GM19328 (cell line): ENCODE data around the gene PLEKHG4.

Experiments
- ATAC-seq: cut with Tn5 transposase; IDR thresholded peaks from one replicate; pipeline ENCODE4 v1.9.1; 2021; ENCODE audit warnings: mild to moderate bottlenecking, moderate library complexity; ENCODE audit not compliant: unreplicated experiment

The PLEKHG4 gene

GRCh38 chr16:67326115-67326471 is 46.8 kb downstream of the PLEKHG4 start:
- no peak for ATAC-seq

- ATAC-seq = no peak
These were observed 47.4 kb downstream of the PLEKHG4 start, which contains the start of the genes KCTD19 and LRRC36 for GRCh38 chr16:67326472-67327309. KCTD19 (minus strand) TSS chr16:67326741; CDS start chr16:67326707, 34 bp downstream. LRRC36 (plus strand) TSS chr16:67326815; CDS start chr16:67326863, 48 bp downstream.

- no peak for ATAC-seq
These were observed 48.4 kb downstream of the PLEKHG4 start for GRCh38 chr16:67327743-67328142.

DNA sequence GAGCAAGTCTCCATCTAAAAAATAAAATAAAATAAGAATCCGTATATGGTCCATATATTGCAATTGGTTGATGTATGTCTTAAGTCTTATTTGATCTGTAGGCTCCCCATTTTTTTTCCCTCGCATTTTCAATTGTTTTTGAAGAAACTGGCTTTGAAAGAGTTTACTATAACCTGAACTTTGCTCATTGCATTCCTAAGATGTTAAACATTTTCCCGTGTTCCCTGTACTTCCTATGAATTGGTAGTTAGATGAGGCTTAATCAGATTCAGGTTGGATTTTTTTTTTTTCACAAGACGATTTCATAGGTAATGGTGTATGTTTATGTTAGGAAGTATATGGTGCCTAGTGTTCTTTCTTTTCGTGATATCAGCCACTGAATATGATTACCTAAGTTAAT is 50.6 kb downstream of the PLEKHG4 start:
- ATAC-seq = no peak

DNA sequence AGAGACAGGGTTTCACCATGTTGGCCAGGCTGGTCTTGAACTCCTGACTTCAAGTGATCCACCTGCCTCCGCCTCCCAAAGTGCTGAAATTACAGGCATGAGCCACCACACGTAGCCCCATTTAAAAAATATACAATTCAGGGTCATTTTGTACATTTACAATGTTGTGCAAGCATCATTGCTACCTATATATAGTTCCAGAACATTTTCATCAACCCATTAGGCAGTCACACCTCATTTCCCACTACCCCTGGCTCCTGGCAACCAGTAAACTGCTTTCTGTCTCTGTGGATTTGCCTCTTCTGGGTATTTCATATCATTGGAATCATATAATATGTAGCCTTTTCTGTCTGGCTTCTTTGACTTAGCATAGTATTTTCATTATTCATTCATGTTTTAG is 54.0 kb downstream of the PLEKHG4 start:
- ATAC-seq = no peak

- no peak for ATAC-seq
These were observed 56.8 kb downstream of the PLEKHG4 start for GRCh38 chr16:67336116-67336515.

- no peak for ATAC-seq
These were observed 57.3 kb downstream of the PLEKHG4 start for GRCh38 chr16:67336648-67337047.
